HG03558 (cell line): ENCODE measurements around the gene RELN.
"Not testable (repeated sequence)": the region's sequence is repeated elsewhere in the genome, so short reads cannot be mapped to it uniquely, and the experiment has no call there.

Source experiments
- ATAC-seq: cut with Tn5 transposase; IDR thresholded peaks from one replicate; pipeline ENCODE4 v1.9.1; 2021; ENCODE audit warnings: moderate number of reproducible peaks; ENCODE audit not compliant: unreplicated experiment; ENCODE audit errors: extremely low read depth

The RELN gene

DNA sequence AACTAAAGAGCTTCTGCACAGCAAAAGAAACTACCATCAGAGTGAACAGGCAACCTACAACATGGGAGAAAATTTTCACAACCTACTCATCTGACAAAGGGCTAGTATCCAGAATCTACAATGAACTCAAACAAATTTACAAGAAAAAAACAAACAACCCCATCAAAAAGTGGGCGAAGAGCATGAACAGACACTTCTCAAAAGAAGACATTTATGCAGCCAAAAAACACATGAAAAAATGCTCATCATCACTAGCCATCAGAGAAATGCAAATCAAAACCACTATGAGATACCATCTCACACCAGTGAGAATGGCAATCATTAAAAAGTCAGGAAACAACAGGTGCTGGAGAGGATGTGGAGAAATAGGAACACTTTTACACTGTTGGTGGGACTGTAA lies 78.4 kb downstream of the RELN start:
- ATAC-seq = not testable (repeated sequence)

GRCh38 chr7:103905997-103906396 lies 83.5 kb downstream of the RELN start:
- ATAC-seq = no peak

- ATAC-seq = no peak
Measured at GRCh38 chr7:103902917-103903316, 86.5 kb downstream of the RELN start.

- ATAC-seq = not testable (repeated sequence)
Measured at GRCh38 chr7:103896826-103897225, 92.6 kb downstream of the RELN start.

- no peak for ATAC-seq
Measured at GRCh38 chr7:103894656-103895596, 94.5 kb downstream of the RELN start.

- no peak for ATAC-seq
Measured at GRCh38 chr7:103893350-103893749, 96.1 kb downstream of the RELN start.

DNA sequence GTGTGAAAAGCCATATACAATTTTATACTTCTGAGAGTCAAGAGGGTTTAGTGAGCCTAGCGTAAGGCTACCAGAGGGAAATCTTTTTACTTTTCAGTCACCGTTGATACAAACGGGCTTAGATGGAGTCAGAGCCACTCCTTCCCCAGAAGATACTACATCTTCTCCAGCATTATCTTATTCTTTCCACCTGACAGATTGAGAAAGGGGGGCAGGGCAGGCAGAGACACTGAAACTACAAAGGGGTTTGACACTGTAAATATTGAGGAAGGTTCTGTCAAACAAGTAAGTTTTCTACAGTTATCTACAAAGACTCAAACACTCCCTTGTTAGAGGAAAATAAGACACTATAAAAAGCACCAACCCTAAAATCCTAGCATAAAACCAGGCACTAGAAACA lies 100.0 kb downstream of the RELN start:
- ATAC-seq = no peak

- ATAC-seq = no peak
Measured at GRCh38 chr7:103888603-103889153, 100.8 kb downstream of the RELN start.

DNA sequence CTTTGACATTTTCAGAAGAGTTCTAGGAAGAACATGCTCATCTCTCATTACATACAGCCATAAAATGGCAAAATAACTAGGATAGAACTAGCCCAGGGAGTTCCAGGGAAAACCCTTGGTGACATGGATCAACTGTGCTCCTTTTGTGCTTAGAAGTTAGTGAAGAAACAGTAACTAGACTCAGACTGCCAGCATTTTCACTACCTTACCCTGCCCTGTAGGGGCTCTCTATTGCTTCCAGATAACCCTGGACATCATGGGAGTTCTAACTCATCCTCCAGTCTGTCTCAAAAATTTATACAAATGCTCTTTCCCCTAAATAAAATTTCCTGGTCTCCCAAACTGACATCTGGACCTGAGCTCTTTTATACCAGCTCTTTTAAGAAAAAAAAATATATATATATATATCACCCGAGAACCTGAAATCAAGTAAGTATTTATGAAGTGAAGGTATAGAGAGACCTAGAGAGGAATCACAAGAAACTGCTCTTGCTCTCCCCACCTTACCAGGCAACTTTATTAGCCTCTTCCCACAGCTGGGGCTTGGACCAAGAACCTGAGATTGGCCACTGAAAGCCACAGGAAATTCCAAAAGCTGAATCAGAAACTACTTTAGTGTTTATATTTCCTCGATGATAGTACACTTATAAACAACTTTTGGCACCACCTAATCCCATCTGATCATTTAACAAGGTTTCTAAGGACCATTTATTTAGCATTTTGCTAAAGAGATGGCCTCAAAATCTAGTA lies 101.4 kb downstream of the RELN start:
- no peak for ATAC-seq

DNA sequence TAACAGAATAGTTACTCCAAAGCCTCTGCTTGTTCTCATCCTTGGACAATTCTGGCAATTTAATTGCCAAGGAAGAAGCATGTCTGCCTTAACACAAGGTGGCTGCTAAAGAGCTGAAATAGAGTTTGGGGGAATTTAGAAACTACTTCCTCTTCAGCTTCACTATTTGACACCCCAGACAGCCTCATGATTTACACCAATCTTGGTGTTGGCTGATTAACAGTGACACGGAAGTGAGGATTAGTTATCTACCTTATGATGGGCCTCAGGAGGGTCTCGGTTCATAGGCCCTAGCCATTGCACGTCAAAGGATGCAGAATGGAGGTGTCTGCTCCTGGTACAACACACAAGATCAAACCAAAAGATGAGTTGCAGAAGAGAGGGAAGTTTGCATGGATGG lies 102.4 kb downstream of the RELN start:
- ATAC-seq = no peak

DNA sequence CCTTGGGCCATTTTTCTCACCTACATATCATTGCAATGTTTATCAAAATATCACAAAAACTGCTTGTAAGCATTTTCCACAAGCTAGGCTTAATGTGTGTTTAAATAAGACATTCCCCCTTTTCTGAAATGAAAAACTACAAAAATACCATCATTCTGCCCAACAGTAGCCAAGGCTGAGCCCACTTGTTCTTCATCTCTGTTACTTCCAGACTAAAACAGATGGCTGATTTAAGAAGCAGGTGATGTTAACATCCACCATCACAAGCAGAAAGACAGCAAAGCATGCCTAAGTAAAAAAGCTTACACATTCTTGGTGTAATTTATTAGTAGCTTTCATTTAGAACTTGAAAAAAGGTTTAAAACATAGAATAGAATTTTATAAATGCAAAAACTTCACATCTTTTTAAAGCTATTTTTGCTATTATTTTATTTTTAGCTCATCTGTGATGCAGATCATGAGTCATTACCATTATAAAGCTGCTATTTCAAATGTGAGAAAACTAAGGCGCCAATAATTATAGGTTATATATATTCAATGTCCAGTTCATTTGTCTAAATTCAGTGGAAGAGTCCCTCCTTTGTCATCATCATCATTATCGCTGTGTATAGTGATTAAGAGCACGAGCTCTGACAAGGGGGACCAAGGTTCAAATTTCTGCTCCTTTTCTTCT lies 109.4 kb downstream of the RELN start:
- no peak for ATAC-seq

GRCh38 chr7:103879411-103879810 lies 110.0 kb downstream of the RELN start:
- no peak for ATAC-seq

DNA sequence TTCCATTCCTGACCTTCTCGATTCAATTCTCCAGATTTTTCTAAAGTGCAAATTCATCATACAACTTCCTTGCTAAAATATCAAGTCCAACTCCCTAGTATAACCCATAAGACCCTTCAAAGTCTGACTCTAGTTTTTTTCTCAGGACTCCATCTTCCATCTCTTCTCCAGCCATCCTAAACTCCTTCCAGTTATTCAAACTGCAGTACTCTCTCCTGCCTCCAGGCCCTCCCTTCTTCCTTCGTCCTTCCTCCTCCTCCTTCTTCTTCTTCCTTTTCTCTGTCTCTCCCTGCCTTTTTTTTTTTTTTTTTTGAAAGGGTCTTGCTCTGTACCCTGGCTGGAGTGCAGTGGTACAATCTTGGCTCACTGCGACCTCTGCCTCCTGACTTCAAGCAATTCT lies 111.9 kb downstream of the RELN start:
- ATAC-seq = no peak

DNA sequence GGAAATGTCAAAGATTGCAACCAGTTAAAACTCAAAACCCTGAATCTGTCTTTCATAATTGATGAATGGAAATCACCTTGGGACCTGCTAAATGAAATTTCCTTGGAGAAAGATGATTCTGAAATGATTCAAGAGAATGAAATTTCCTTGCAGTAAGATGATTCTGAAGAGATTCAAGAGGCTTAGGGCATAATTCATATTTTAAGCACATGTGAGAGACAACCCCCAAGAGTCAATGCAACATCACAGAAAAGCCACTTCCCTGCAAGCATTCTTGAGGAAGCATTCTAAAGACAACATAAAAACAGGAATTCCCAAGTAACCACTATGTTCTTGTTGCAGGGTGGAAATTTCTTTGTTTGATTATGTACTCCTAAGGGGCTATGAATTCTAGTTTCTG lies 113.7 kb downstream of the RELN start:
- ATAC-seq = no peak

DNA sequence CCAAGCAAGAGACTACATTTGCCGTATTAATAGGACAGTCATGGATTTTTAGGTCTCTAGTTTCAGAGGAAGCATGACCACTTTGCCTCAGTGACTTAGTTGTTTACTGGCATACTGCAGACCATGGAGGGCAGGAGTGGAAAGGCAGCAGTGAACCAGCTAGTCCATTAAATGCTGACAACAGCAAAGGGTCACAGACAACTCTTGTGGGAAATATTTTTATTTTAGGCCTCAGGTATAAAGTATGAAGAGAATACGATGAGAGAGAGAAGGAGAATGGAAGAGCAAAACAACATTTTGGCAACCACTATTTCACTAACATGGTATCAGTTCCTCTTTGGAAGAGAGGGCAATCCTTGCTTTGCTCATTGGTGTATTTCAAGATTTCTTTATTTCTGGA lies 118.0 kb downstream of the RELN start:
- ATAC-seq = no peak

- no peak for ATAC-seq
Measured at GRCh38 chr7:103870664-103871063, 118.8 kb downstream of the RELN start.

DNA sequence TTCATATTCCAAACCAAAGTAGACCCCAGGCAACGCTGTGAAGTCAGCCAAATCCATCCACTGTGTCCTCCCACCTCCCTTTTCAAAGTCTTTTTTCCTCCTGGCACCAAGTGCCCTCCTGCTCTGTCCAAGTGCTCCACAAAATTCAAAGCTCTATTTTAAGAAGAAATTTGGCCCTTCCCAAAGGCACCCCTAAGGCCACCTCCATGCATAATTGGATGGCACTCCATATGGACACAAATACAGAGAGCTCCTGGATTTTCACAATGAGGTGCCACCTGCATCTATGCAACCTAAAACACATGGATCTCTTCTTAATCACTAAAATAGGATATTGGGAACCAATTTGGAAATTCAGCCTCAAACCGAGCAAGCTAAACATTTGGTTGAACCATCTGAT lies 121.6 kb downstream of the RELN start:
- no peak for ATAC-seq

GRCh38 chr7:103866919-103867318 lies 122.5 kb downstream of the RELN start:
- ATAC-seq = no peak

DNA sequence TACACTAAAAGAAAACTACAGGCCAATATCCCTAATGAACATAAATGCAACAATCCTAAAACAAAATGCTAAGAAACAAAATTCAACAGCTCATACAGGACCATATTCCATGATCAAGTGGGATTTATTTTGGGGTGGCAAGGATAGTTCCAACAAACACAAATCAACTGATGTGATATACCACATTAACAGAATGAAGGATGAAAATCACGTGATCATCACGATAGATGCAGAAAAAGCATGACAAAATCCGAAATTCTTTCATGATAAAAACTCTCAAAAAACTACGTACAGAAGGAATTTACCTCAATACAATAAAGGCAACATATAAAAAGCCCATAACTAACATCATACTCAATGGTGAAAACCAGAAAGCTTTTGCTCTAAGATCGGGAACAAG lies 124.0 kb downstream of the RELN start:
- no peak for ATAC-seq

DNA sequence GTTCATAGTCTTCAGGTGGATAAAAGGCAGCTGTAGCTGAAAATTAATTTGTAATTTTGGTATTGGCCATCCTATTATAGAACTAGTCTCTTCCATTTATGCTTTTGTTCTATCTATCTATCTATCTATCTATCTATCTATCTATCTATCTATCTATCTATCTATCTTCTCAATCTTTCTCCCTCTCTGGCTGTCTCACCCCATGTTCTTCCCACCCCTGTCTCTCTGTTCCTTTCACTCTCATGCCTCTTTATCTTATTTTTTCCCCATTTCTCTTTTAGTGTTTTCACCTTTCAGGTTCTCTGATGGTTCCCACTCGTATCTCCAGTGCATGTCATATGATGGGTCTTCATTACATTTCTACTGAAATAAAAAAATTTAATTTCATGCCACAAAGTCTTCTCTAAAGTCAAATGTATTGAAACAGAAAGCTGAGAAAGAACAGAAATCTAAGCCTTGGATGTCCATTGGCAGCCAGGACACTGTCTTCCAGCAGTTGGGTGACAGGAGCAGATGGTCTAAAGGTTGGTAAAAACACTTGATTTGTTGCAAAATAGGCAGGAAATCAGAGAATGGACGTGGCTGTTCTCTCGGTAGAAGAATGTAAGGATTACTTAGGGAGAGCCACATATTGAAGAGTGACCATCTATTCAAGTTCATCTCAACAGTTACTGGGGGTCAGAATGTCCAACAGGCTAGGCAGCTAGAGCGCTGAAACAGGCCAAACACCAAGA lies 127.0 kb downstream of the RELN start:
- ATAC-seq = no peak
